ENCODE measurements around the gene CORO2B. TPM values are rescaled to one million over a fixed set of nuclear protein-coding genes. Genes with fewer than 3 reads are reported as not detected.

The CORO2B gene
- total and polyA plus RNA-seq, 8 donors: 3.0 to 27.7 (median 21.0) TPM

DNA sequence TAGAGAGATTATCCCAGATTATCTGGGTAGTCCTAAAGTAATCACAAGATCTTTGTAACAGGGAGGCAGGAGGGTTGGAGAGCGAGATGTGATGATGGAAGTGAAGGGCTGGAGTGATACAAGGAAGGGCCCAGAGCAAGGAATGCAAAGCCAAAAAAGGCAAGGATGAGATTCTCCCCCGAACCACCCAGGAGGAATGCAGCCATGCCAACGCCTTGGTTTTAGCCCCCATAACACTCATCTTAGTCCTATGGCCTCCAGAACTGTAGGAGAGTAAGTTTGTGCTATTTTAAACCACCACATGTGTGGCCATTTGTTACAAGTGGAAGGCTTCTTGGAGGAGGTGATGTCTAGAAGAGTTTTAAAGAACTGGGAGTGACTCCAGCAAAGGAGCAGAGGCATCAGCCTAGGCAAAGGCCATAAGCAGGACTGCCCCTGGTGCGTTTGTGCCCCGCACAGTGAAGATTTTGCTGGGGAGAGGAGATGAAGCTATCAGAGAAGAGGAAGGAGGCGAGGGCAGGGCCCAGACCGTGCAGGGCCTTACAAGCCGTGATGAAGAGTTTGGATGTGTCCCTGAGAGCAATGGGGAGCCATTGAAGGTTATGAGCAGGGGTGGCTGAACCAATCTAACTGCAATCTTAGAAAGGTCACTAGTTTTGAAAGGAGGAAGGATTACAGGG, 25.3 kb upstream of the CORO2B start:
- peaks cover 0 to 20% of the 10 kb centered on the region in 2 donors for H3K27me3 ChIP-seq
- TF ChIP-seq, protein P1, sequence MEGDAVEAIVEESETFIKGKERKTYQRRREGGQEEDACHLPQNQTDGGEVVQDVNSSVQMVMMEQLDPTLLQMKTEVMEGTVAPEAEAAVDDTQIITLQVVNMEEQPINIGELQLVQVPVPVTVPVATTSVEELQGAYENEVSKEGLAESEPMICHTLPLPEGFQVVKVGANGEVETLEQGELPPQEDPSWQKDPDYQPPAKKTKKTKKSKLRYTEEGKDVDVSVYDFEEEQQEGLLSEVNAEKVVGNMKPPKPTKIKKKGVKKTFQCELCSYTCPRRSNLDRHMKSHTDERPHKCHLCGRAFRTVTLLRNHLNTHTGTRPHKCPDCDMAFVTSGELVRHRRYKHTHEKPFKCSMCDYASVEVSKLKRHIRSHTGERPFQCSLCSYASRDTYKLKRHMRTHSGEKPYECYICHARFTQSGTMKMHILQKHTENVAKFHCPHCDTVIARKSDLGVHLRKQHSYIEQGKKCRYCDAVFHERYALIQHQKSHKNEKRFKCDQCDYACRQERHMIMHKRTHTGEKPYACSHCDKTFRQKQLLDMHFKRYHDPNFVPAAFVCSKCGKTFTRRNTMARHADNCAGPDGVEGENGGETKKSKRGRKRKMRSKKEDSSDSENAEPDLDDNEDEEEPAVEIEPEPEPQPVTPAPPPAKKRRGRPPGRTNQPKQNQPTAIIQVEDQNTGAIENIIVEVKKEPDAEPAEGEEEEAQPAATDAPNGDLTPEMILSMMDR (IDR thresholded peaks at IDR 0.05): no peak
- ATAC-seq: no peak
- no peak overlapping the region for H3K27ac ChIP-seq
- no peak overlapping the region for H3K4me3 ChIP-seq
- no peaks in the 10 kb centered on the region for H3K36me3 ChIP-seq
- peak in 1 of 4 donors; percentile 51 for DNase-seq
- no peaks in the 10 kb centered on the region for H3K9me3 ChIP-seq
- no peaks in the 10 kb centered on the region for H3K4me1 ChIP-seq
- intact Hi-C loops (cut with DNase I): loop anchor here (5.0 to 10.0 kb wide), 2 partner anchors 101 to 324 kb away; no protein-coding TSS in a partner anchor

GRCh38 chr15:68553994-68554720, 24.6 kb upstream of the CORO2B start:
- H3K4me3 ChIP-seq: no peak overlapping the region
- peak in 3 of 4 donors; percentile 37 to 74 (median 52) for DNase-seq
- H3K36me3 ChIP-seq: no peaks in the 10 kb centered on the region
- peak; percentile 46 for ATAC-seq
- peaks cover 0 to 27% of the 10 kb centered on the region in 2 donors for H3K27me3 ChIP-seq
- H3K9me3 ChIP-seq: no peaks in the 10 kb centered on the region
- peaks cover 0 to 7% of the 10 kb centered on the region in 2 donors for H3K4me1 ChIP-seq
- TF ChIP-seq, protein P1 (IDR thresholded peaks at IDR 0.05): peak; percentile 58 to 79
- no peak overlapping the region for H3K27ac ChIP-seq
- intact Hi-C loops (cut with DNase I): loop anchor here (5.0 to 10.0 kb wide), 2 partner anchors 101 to 323 kb away; no protein-coding TSS in a partner anchor

- Histone ChIP-seq H3K27me3 (peaks cover 0 to 28% of the 10 kb centered on the region in 2 donors), H3K36me3 (no peaks in the 10 kb centered on the region), H3K9me3 (no peaks in the 10 kb centered on the region), H3K4me3 (no peak overlapping the region), H3K27ac (no peak overlapping the region), H3K4me1 (peaks cover 8 to 15% of the 10 kb centered on the region in 2 donors)
- no peak for ATAC-seq
- no peak for DNase-seq
- intact Hi-C loops (cut with DNase I): loop anchor here (5.0 to 10.0 kb wide), 3 partner anchors 100 to 322 kb away; no protein-coding TSS in a partner anchor
- TF ChIP-seq, protein P1 (IDR thresholded peaks at IDR 0.05): no peak
Observed at GRCh38 chr15:68554721-68555678, 23.8 kb upstream of the CORO2B start.

DNA sequence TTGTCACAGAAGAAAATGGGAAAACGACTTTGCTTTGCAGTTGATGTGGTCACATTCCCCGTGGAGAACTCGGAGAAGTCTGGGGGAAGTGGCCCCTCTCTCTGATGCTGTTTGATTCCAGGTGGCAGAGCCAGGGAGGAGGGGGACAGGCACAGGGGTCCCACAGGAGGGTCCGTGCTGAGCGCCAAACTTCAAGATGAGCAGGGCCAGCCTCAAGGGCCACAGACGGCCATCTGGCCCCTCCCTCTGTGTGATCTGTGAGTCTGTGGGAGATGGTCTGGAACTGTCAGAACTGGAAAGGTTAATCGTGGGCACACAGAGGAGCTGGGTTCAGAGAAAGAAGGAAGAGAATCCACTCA, 23.1 kb upstream of the CORO2B start:
- Histone ChIP-seq H3K4me1 (peaks cover 8 to 17% of the 10 kb centered on the region in 2 donors), H3K9me3 (no peaks in the 10 kb centered on the region), H3K36me3 (no peaks in the 10 kb centered on the region), H3K4me3 (no peak overlapping the region), H3K27me3 (peaks cover 0 to 32% of the 10 kb centered on the region in 2 donors), H3K27ac (no peak overlapping the region)
- TF ChIP-seq, protein P1 (IDR thresholded peaks at IDR 0.05): no peak
- no peak for ATAC-seq
- intact Hi-C loops (cut with DNase I): loop anchor here (5.0 to 10.0 kb wide), 3 partner anchors 99 to 322 kb away; no protein-coding TSS in a partner anchor
- peak in 1 of 4 donors; percentile 49 for DNase-seq
